Hepatocyte (in vitro differentiated cells): ENCODE measurements around the gene SLC22A23. TPM values are rescaled to one million over a fixed set of nuclear protein-coding genes. Genes with fewer than 3 reads are reported as not detected.

Source experiments
- DNase-seq: peaks from one replicate; pipeline ENCODE4 v3.0.0-alpha.2; 2016; ENCODE audit warnings: low spot score
- H2AFZ ChIP-seq: fragments of 200-600 bp; sonication (generic); 2 replicates; pipeline ENCODE4 v1.6.0; 2016; ENCODE audit warnings: antibody characterized with exemption, mild to moderate bottlenecking
- H3K27ac ChIP-seq: fragments of 200-600 bp; sonication (generic); 2 replicates; pipeline ENCODE4 v1.5.1; 2016; ENCODE audit warnings: mild to moderate bottlenecking
- H3K27me3 ChIP-seq: fragments of 200-600 bp; sonication (generic); 2 replicates; pipeline ENCODE4 v1.6.1; 2016
- H3K36me3 ChIP-seq: fragments of 200-600 bp; sonication (generic); replicated peaks from 2 replicates; pipeline ENCODE4 v1.5.1; 2016; ENCODE audit warnings: low read depth; ENCODE audit not compliant: insufficient read depth
- H3K4me1 ChIP-seq: fragments of 200-600 bp; sonication (generic); 2 replicates; pipeline ENCODE4 v1.5.1; 2016; ENCODE audit warnings: mild to moderate bottlenecking, moderate library complexity; ENCODE audit not compliant: insufficient read depth
- H3K4me2 ChIP-seq: fragments of 200-600 bp; sonication (generic); 2 replicates; pipeline ENCODE4 v1.6.0; 2016
- H3K4me3 ChIP-seq: fragments of 200-600 bp; sonication (generic); 2 replicates; pipeline ENCODE4 v1.5.1; 2016; ENCODE audit warnings: mild to moderate bottlenecking
- H3K79me2 ChIP-seq: fragments of 200-600 bp; sonication (generic); 2 replicates; pipeline ENCODE4 v1.6.0; 2017; ENCODE audit warnings: mild to moderate bottlenecking
- H3K9me2 ChIP-seq: fragments of 200-600 bp; sonication (generic); replicated peaks from 2 replicates; pipeline ENCODE4 v1.6.0; 2017; ENCODE audit warnings: mild to moderate bottlenecking; ENCODE audit not compliant: insufficient read depth
- H3K9me3 ChIP-seq: fragments of 200-600 bp; sonication (generic); 2 replicates; pipeline ENCODE4 v1.5.1; 2016; ENCODE audit warnings: low read depth, mild to moderate bottlenecking
- H4K20me1 ChIP-seq: fragments of 200-600 bp; sonication (generic); 2 replicates; pipeline ENCODE4 v1.6.0; 2016; ENCODE audit warnings: mild to moderate bottlenecking; ENCODE audit not compliant: insufficient read depth, poor library complexity, severe bottlenecking
- EZH2 ChIP-seq: fragments of 200-600 bp; sonication (generic); IDR thresholded peaks from 2 replicates; pipeline ENCODE4 v1.6.1; 2016; ENCODE audit warnings: antibody characterized with exemption, mild to moderate bottlenecking, borderline replicate concordance
- EZH2phosphoT487 ChIP-seq: fragments of 200-600 bp; sonication (generic); IDR thresholded peaks from one replicate; pipeline ENCODE4 v1.6.1; 2018; ENCODE audit warnings: antibody characterized with exemption, mild to moderate bottlenecking, low read depth, moderate library complexity; ENCODE audit not compliant: unreplicated experiment, severe bottlenecking
- WGBS: methylation state at CpG from one replicate; pipeline ENCODE4 v1.1.6; 2016; ENCODE audit warnings: low lambda C conversion rate; ENCODE audit errors: missing lambda C conversion rate; 5-methylcytosine and 5-hydroxymethylcytosine counted together
- polyA plus RNA-seq: library from polyadenylated mRNA; unstranded; fragments of >200 nt; fragmentation: Nextera tagmentation; extraction: Ambion mirVana; gene quantifications from 2 replicates; pipeline ENCODE4 v1.2.1, GENCODE V29; 2016
- total RNA-seq: library from RNA; depleted of rRNA; stranded (reverse); fragments of >200 nt; gene quantifications from 2 replicates; pipeline ENCODE4 v1.2.3, GENCODE V29; 2014
- TF ChIP-seq, protein P1 (sequence below): fragments of 200-600 bp; sonication (generic); IDR thresholded peaks from 2 replicates; pipeline ENCODE4 v1.5.1; 2016; ENCODE audit warnings: antibody characterized with exemption, mild to moderate bottlenecking; ENCODE audit not compliant: poor library complexity

SLC22A23 gene
- total and polyA plus RNA-seq, 2 experiments from 2014 or later, result 14.3 to 14.8 TPM

- Histone ChIP-seq H3K4me1 (peaks cover 25% of the 10 kb centered on the region), H3K79me2 (peaks cover 41% of the 10 kb centered on the region), H3K9me2 (no peaks in the 10 kb centered on the region), H3K27me3 (no peaks in the 10 kb centered on the region), H3K4me3 (no peak overlapping the region), H3K27ac (no peak overlapping the region), H3K4me2 (no peak overlapping the region), H3K36me3 (no peaks in the 10 kb centered on the region), H2AFZ (no peak overlapping the region), H3K9me3 (no peaks in the 10 kb centered on the region), H4K20me1 (no peaks in the 10 kb centered on the region)
- WGBS, result 92% methylated on average over 19 of the region's 19 CpGs
- DNase-seq, result no peak
- TF ChIP-seq, protein P1, sequence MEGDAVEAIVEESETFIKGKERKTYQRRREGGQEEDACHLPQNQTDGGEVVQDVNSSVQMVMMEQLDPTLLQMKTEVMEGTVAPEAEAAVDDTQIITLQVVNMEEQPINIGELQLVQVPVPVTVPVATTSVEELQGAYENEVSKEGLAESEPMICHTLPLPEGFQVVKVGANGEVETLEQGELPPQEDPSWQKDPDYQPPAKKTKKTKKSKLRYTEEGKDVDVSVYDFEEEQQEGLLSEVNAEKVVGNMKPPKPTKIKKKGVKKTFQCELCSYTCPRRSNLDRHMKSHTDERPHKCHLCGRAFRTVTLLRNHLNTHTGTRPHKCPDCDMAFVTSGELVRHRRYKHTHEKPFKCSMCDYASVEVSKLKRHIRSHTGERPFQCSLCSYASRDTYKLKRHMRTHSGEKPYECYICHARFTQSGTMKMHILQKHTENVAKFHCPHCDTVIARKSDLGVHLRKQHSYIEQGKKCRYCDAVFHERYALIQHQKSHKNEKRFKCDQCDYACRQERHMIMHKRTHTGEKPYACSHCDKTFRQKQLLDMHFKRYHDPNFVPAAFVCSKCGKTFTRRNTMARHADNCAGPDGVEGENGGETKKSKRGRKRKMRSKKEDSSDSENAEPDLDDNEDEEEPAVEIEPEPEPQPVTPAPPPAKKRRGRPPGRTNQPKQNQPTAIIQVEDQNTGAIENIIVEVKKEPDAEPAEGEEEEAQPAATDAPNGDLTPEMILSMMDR, result no peak
- no peak for TF ChIP-seq EZH2phosphoT487
- no peak for TF ChIP-seq EZH2
Measured at GRCh38 chr6:3396503-3397180, 60.2 kb downstream of the SLC22A23 start.

GRCh38 chr6:3394671-3395070, 62.2 kb downstream of the SLC22A23 start:
- no peaks in the 10 kb centered on the region for H3K9me3 ChIP-seq
- no peak overlapping the region for H3K4me2 ChIP-seq
- no peaks in the 10 kb centered on the region for H4K20me1 ChIP-seq
- no peaks in the 10 kb centered on the region for H3K9me2 ChIP-seq
- H3K27me3 ChIP-seq, result no peaks in the 10 kb centered on the region
- peaks cover 38% of the 10 kb centered on the region for H3K79me2 ChIP-seq
- TF ChIP-seq EZH2phosphoT487, result no peak
- TF ChIP-seq EZH2, result no peak
- TF ChIP-seq, protein P1, result no peak
- H3K4me3 ChIP-seq, result no peak overlapping the region
- no peaks in the 10 kb centered on the region for H3K36me3 ChIP-seq
- 92% methylated on average over 6 of the region's 7 CpGs for WGBS
- no peak for DNase-seq
- H3K27ac ChIP-seq, result no peak overlapping the region
- no peak overlapping the region for H2AFZ ChIP-seq
- H3K4me1 ChIP-seq, result peaks cover 25% of the 10 kb centered on the region

GRCh38 chr6:3393836-3394202, 63.0 kb downstream of the SLC22A23 start:
- Histone ChIP-seq H3K4me3 (no peak overlapping the region), H3K4me2 (no peak overlapping the region), H4K20me1 (no peaks in the 10 kb centered on the region), H3K27me3 (no peaks in the 10 kb centered on the region), H2AFZ (no peak overlapping the region), H3K79me2 (peaks cover 38% of the 10 kb centered on the region), H3K4me1 (peaks cover 21% of the 10 kb centered on the region), H3K27ac (peak overlapping the region; percentile 59), H3K9me2 (no peaks in the 10 kb centered on the region), H3K9me3 (no peaks in the 10 kb centered on the region), H3K36me3 (no peaks in the 10 kb centered on the region)
- WGBS, result 74% methylated on average over 8 of the region's 8 CpGs
- no peak for TF ChIP-seq EZH2phosphoT487
- TF ChIP-seq EZH2, result no peak
- TF ChIP-seq, protein P1, result no peak
- DNase-seq, result no peak
